ENCODE results near the gene DIPK1C. TPM values are rescaled to one million over a fixed set of nuclear protein-coding genes. Genes with fewer than 3 reads are reported as not detected.

The DIPK1C gene
- total and polyA plus RNA-seq, 2 donors (not counting 1 experiment from before 2014, with no cell fraction given): not detected

GRCh38 chr18:74429096-74429495 is 28.0 kb downstream of the DIPK1C start:
- H3K79me2 ChIP-seq (ENCODE audit: control insufficient read depth, insufficient read depth, low read length): no peaks in the 10 kb centered on the region
- Mint-ChIP-seq H3K9me3 (ENCODE audit: insufficient read depth) (no peaks in the 10 kb centered on the region), H3K4me3 (no peak overlapping the region), H3K27me3 (peaks cover 7% of the 10 kb centered on the region), H3K4me1 (no peaks in the 10 kb centered on the region), H3K27ac (no peak overlapping the region)
- no peaks in the 10 kb centered on the region for H3K4me1 ChIP-seq (ENCODE audit: control insufficient read depth in 2 of 2, insufficient read depth in 2 of 2, low read length in 2 of 2)
- 75% methylated on average over 4 of the region's 7 CpGs for WGBS (ENCODE audit: insufficient coverage)
- H4K20me1 ChIP-seq (ENCODE audit: control insufficient read depth, insufficient read depth, low read length, poor library complexity, severe bottlenecking): no peaks in the 10 kb centered on the region
- DNase-seq: no peak
- ATAC-seq (ENCODE audit: low read depth): no peak
- no peaks in the 10 kb centered on the region for H3K27me3 ChIP-seq (replicated peaks in 1 of 4; ENCODE audit: control extremely low read depth in 1 of 4, control insufficient read depth in 3 of 4, insufficient read depth in 4 of 4, low read length in 3 of 4)
- H3K9ac ChIP-seq (ENCODE audit: low read length): no peak overlapping the region
- intact Hi-C loops (cut with micrococcal nuclease): no loop called here
- H3K27ac ChIP-seq (ENCODE audit: low read length in 2 of 2): no peak overlapping the region
- H3K4me2 ChIP-seq (replicated peaks; ENCODE audit: low read depth, low read length, poor library complexity, severe bottlenecking): no peak overlapping the region
- ChIA-PET CTCF (no interaction called here), POLR2A (no interaction called here)
- no peak overlapping the region for H2AFZ ChIP-seq (ENCODE audit: insufficient read depth, low read depth, low read length, poor library complexity, severe bottlenecking)
- H3K36me3 ChIP-seq (replicated peaks in 1 of 2; ENCODE audit: control extremely low read depth in 1 of 2, control insufficient read depth in 1 of 2, extremely low read depth in 1 of 2, insufficient read depth in 2 of 2, low read length in 1 of 2): no peaks in the 10 kb centered on the region
- no peak overlapping the region for H3K4me3 ChIP-seq (ENCODE audit: control extremely low read depth in 1 of 5, extremely low read depth in 1 of 5, insufficient read depth in 1 of 5, low read depth in 2 of 5, low read length in 4 of 5)
- TF ChIP-seq CTCF (IDR thresholded peaks at IDR 0.05) (no peak), EZH2 (IDR thresholded peaks at IDR 0.05; ENCODE audit: borderline replicate concordance, insufficient read depth, low read depth, low read length, poor library complexity, severe bottlenecking) (no peak)
- H3K9me3 ChIP-seq (ENCODE audit: control extremely low read depth in 1 of 3, control insufficient read depth in 2 of 3, insufficient read depth in 1 of 3, low read length in 2 of 3): peaks cover 0 to 15% (median 0%) of the 10 kb centered on the region in 3 donors

- no peak for ATAC-seq (ENCODE audit: low read depth)
- H3K36me3 ChIP-seq (replicated peaks in 1 of 2; ENCODE audit: control extremely low read depth in 1 of 2, control insufficient read depth in 1 of 2, extremely low read depth in 1 of 2, insufficient read depth in 2 of 2, low read length in 1 of 2): no peaks in the 10 kb centered on the region
- no peaks in the 10 kb centered on the region for H3K4me1 ChIP-seq (ENCODE audit: control insufficient read depth in 2 of 2, insufficient read depth in 2 of 2, low read length in 2 of 2)
- no peaks in the 10 kb centered on the region for H4K20me1 ChIP-seq (ENCODE audit: control insufficient read depth, insufficient read depth, low read length, poor library complexity, severe bottlenecking)
- Mint-ChIP-seq H3K4me3 (no peak overlapping the region), H3K9me3 (ENCODE audit: insufficient read depth) (no peaks in the 10 kb centered on the region), H3K27me3 (peaks cover 7% of the 10 kb centered on the region), H3K4me1 (no peaks in the 10 kb centered on the region), H3K27ac (no peak overlapping the region)
- DNase-seq: no peak
- H3K9ac ChIP-seq (ENCODE audit: low read length): no peak overlapping the region
- no peak overlapping the region for H3K4me2 ChIP-seq (replicated peaks; ENCODE audit: low read depth, low read length, poor library complexity, severe bottlenecking)
- no peak overlapping the region for H2AFZ ChIP-seq (ENCODE audit: insufficient read depth, low read depth, low read length, poor library complexity, severe bottlenecking)
- intact Hi-C loops (cut with micrococcal nuclease): no loop called here
- CTCF ChIA-PET: no interaction called here
- no peak overlapping the region for H3K27ac ChIP-seq (ENCODE audit: low read length in 2 of 2)
- no peaks in the 10 kb centered on the region for H3K27me3 ChIP-seq (replicated peaks in 1 of 4; ENCODE audit: control extremely low read depth in 1 of 4, control insufficient read depth in 3 of 4, insufficient read depth in 4 of 4, low read length in 3 of 4)
- TF ChIP-seq CTCF (IDR thresholded peaks at IDR 0.05): no peak
- TF ChIP-seq EZH2 (IDR thresholded peaks at IDR 0.05; ENCODE audit: borderline replicate concordance, insufficient read depth, low read depth, low read length, poor library complexity, severe bottlenecking): no peak
- no peaks in the 10 kb centered on the region for H3K79me2 ChIP-seq (ENCODE audit: control insufficient read depth, insufficient read depth, low read length)
- WGBS (ENCODE audit: insufficient coverage): 99% methylated on average over 24 of the region's 24 CpGs
- POLR2A ChIA-PET: no interaction called here
- no peak overlapping the region for H3K4me3 ChIP-seq (ENCODE audit: control extremely low read depth in 1 of 5, extremely low read depth in 1 of 5, insufficient read depth in 1 of 5, low read depth in 2 of 5, low read length in 4 of 5)
- H3K9me3 ChIP-seq (ENCODE audit: control extremely low read depth in 1 of 3, control insufficient read depth in 2 of 3, insufficient read depth in 1 of 3, low read length in 2 of 3): peaks cover 0 to 15% (median 0%) of the 10 kb centered on the region in 3 donors
Observed at GRCh38 chr18:74427442-74428112, 29.5 kb downstream of the DIPK1C start.

All from B cell (primary cell).